ENCODE measurements around the gene RBBP5.
A peak's percentile ranks its signal among the peaks of the same experiment; 100 is the strongest.

Gene RBBP5

GRCh38 chr1:205064741-205065316 lies 56.9 kb downstream of the RBBP5 start:
- no peak for TF ChIP-seq CTCF (IDR thresholded peaks at IDR 0.05)
- TF ChIP-seq ZFX (IDR thresholded peaks at IDR 0.05; ENCODE audit: borderline replicate concordance): no peak

GRCh38 chr1:205064301-205064700 lies 57.5 kb downstream of the RBBP5 start:
- no peak overlapping the region for H3K27ac ChIP-seq
- TF ChIP-seq ZFX (IDR thresholded peaks at IDR 0.05; ENCODE audit: borderline replicate concordance) (no peak), CTCF (IDR thresholded peaks at IDR 0.05) (no peak)

More at GRCh38 chr1:205064741-205065316, 56.9 kb downstream of the RBBP5 start:
- H3K27ac ChIP-seq: no peak overlapping the region

GRCh38 chr1:205062895-205063294 lies 58.9 kb downstream of the RBBP5 start:
- no peak for TF ChIP-seq CTCF (IDR thresholded peaks at IDR 0.05)
- no peak overlapping the region for H3K27ac ChIP-seq

- no peak for TF ChIP-seq CTCF (IDR thresholded peaks at IDR 0.05)
- no peak for TF ChIP-seq ZFX (IDR thresholded peaks at IDR 0.05; ENCODE audit: borderline replicate concordance)
- no peak overlapping the region for H3K27ac ChIP-seq
Measured at GRCh38 chr1:205062319-205062718, 59.5 kb downstream of the RBBP5 start.

GRCh38 chr1:205061665-205062069 lies 60.1 kb downstream of the RBBP5 start:
- TF ChIP-seq CTCF (IDR thresholded peaks at IDR 0.05) (peak; percentile 98), ZFX (IDR thresholded peaks at IDR 0.05; ENCODE audit: borderline replicate concordance) (no peak)
- no peak overlapping the region for H3K27ac ChIP-seq

GRCh38 chr1:205061227-205061626 lies 60.6 kb downstream of the RBBP5 start:
- no peak for TF ChIP-seq CTCF (IDR thresholded peaks at IDR 0.05)
- no peak for TF ChIP-seq ZFX (IDR thresholded peaks at IDR 0.05; ENCODE audit: borderline replicate concordance)

GRCh38 chr1:205060746-205061145 lies 61.0 kb downstream of the RBBP5 start:
- no peak for TF ChIP-seq CTCF (IDR thresholded peaks at IDR 0.05)
- TF ChIP-seq ZFX (IDR thresholded peaks at IDR 0.05; ENCODE audit: borderline replicate concordance): no peak

More at GRCh38 chr1:205061227-205061626, 60.6 kb downstream of the RBBP5 start:
- H3K27ac ChIP-seq: no peak overlapping the region

More at GRCh38 chr1:205060746-205061145, 61.0 kb downstream of the RBBP5 start:
- no peak overlapping the region for H3K27ac ChIP-seq

Measured in 22Rv1 (cell line).